Neural progenitor cell (in vitro differentiated cells): ENCODE measurements around the gene PIGN. TPM values are rescaled to one million over a fixed set of nuclear protein-coding genes. Genes with fewer than 3 reads are reported as not detected.

Experiments used
- DNase-seq: peaks from one replicate; pipeline ENCODE4 v3.0.0-alpha.2; 2016; ENCODE audit warnings: low spot score
- H2AFZ ChIP-seq: fragments of 200-600 bp; sonication (generic); replicated peaks from 2 replicates; pipeline ENCODE4 v1.6.1; 2016; ENCODE audit warnings: antibody characterized with exemption
- H3F3A ChIP-seq: fragments of 200-600 bp; sonication (generic); 2 replicates; pipeline ENCODE4 v1.6.1; 2016; ENCODE audit warnings: antibody characterized with exemption, low read depth
- H3K27ac ChIP-seq: fragments of 200-600 bp; sonication (generic); 2 replicates; pipeline ENCODE4 v1.5.1; 2016; ENCODE audit warnings: mild to moderate bottlenecking
- H3K27me3 ChIP-seq: fragments of 200-600 bp; sonication (generic); 2 replicates; pipeline ENCODE4 v1.6.1; 2016; ENCODE audit warnings: mild to moderate bottlenecking, moderate library complexity
- H3K36me3 ChIP-seq: fragments of 200-600 bp; sonication (generic); 2 replicates; pipeline ENCODE4 v1.5.1; 2016
- H3K4me1 ChIP-seq: fragments of 200-600 bp; sonication (generic); 2 replicates; pipeline ENCODE4 v1.6.1; 2016; ENCODE audit warnings: mixed run types
- H3K4me2 ChIP-seq: fragments of 200-600 bp; sonication (generic); 2 replicates; pipeline ENCODE4 v1.6.1; 2016
- H3K4me3 ChIP-seq: fragments of 200-600 bp; sonication (generic); 2 replicates; pipeline ENCODE4 v1.5.1; 2016
- H3K79me2 ChIP-seq: fragments of 200-600 bp; sonication (generic); 2 replicates; pipeline ENCODE4 v1.6.1; 2016; ENCODE audit warnings: low read depth
- H3K9ac ChIP-seq: fragments of 200-600 bp; sonication (generic); 2 replicates; pipeline ENCODE4 v1.6.1; 2016
- H3K9me3 ChIP-seq: fragments of 200-600 bp; sonication (generic); 2 replicates; pipeline ENCODE4 v1.5.1; 2016; ENCODE audit warnings: low read depth
- H4K20me1 ChIP-seq: fragments of 200-600 bp; sonication (generic); 2 replicates; pipeline ENCODE4 v1.6.1; 2016; ENCODE audit warnings: low read depth
- H3K27ac Mint-ChIP-seq: 3 replicates; pipeline ENCODE4 v1.8.0; 2021; ENCODE audit warnings: mixed read lengths
- H3K27me3 Mint-ChIP-seq: 2 replicates; pipeline ENCODE4 v1.8.0; 2022; ENCODE audit warnings: low read depth, mild to moderate bottlenecking, inconsistent platforms, moderate library complexity, mixed read lengths; ENCODE audit not compliant: insufficient read depth
- H3K36me3 Mint-ChIP-seq: 3 replicates; pipeline ENCODE4 v1.8.0; 2021; ENCODE audit warnings: mixed read lengths
- H3K4me1 Mint-ChIP-seq: 3 replicates; pipeline ENCODE4 v1.8.0; 2021; ENCODE audit warnings: mixed read lengths
- H3K4me3 Mint-ChIP-seq: 3 replicates; pipeline ENCODE4 v1.8.0; 2021; ENCODE audit warnings: mild to moderate bottlenecking, moderate library complexity, mixed read lengths
- H3K9me3 Mint-ChIP-seq: 3 replicates; pipeline ENCODE4 v1.8.0; 2020; ENCODE audit warnings: mixed read lengths
- EZH2 ChIP-seq: fragments of 200-600 bp; sonication (generic); IDR thresholded peaks from 2 replicates; pipeline ENCODE4 v1.6.1; 2017; ENCODE audit warnings: antibody characterized with exemption, mild to moderate bottlenecking, moderate library complexity
- EZH2phosphoT487 ChIP-seq: fragments of 200-600 bp; sonication (generic); IDR thresholded peaks from 2 replicates; pipeline ENCODE4 v1.6.1; 2017; ENCODE audit warnings: antibody characterized with exemption
- total RNA-seq: library from RNA; depleted of rRNA; stranded (reverse); fragments of >200 nt; gene quantifications from 2 replicates; pipeline ENCODE4 v1.2.3, GENCODE V29; 2015; ENCODE audit warnings: low replicate concordance
- TF ChIP-seq, protein P1 (sequence below): fragments of 200-600 bp; sonication (generic); IDR thresholded peaks from 2 replicates; pipeline ENCODE4 v1.5.1; 2017; ENCODE audit warnings: antibody characterized with exemption, mild to moderate bottlenecking

PIGN gene
- total RNA-seq, 1 donor from 2014 or later: 48.9 TPM

DNA sequence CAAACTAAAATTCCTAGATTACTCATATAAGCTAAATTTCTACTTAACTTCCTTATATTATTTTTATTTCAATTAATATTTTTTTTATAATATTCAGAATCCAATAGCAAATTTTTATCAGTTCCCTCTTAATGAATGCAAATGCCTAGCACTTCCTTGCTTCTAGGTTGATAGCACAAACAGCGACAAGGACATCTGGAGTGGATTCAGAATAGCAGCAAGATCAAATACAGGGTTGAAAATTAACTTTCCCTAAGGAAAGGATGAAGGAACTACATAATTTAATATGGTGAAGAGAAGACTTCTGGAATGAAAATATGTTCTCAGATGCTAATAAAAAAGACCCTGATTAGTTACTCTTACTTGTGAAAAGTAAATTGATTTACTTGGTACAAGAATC lies 64.5 kb downstream of the PIGN start:
- no peak overlapping the region for H3K4me3 ChIP-seq
- H3K4me1 ChIP-seq: no peaks in the 10 kb centered on the region
- DNase-seq: no peak
- H3K9me3 ChIP-seq: no peaks in the 10 kb centered on the region
- no peak overlapping the region for H3K4me2 ChIP-seq
- no peaks in the 10 kb centered on the region for H3K27me3 ChIP-seq
- H3K4me1 Mint-ChIP-seq: no peaks in the 10 kb centered on the region
- H3K27me3 Mint-ChIP-seq: no peaks in the 10 kb centered on the region
- H3K36me3 Mint-ChIP-seq: peaks cover 7% of the 10 kb centered on the region
- no peaks in the 10 kb centered on the region for H4K20me1 ChIP-seq
- TF ChIP-seq, protein P1, sequence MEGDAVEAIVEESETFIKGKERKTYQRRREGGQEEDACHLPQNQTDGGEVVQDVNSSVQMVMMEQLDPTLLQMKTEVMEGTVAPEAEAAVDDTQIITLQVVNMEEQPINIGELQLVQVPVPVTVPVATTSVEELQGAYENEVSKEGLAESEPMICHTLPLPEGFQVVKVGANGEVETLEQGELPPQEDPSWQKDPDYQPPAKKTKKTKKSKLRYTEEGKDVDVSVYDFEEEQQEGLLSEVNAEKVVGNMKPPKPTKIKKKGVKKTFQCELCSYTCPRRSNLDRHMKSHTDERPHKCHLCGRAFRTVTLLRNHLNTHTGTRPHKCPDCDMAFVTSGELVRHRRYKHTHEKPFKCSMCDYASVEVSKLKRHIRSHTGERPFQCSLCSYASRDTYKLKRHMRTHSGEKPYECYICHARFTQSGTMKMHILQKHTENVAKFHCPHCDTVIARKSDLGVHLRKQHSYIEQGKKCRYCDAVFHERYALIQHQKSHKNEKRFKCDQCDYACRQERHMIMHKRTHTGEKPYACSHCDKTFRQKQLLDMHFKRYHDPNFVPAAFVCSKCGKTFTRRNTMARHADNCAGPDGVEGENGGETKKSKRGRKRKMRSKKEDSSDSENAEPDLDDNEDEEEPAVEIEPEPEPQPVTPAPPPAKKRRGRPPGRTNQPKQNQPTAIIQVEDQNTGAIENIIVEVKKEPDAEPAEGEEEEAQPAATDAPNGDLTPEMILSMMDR: no peak
- TF ChIP-seq EZH2phosphoT487: no peak
- TF ChIP-seq EZH2: no peak
- no peak overlapping the region for H3K9ac ChIP-seq
- H3K27ac Mint-ChIP-seq: no peak overlapping the region
- H3K27ac ChIP-seq: no peak overlapping the region
- peaks cover 13% of the 10 kb centered on the region for H3K9me3 Mint-ChIP-seq
- no peaks in the 10 kb centered on the region for H3K36me3 ChIP-seq
- H2AFZ ChIP-seq: no peak overlapping the region
- H3F3A ChIP-seq: peaks cover 7% of the 10 kb centered on the region
- no peak overlapping the region for H3K4me3 Mint-ChIP-seq
- no peaks in the 10 kb centered on the region for H3K79me2 ChIP-seq

DNA sequence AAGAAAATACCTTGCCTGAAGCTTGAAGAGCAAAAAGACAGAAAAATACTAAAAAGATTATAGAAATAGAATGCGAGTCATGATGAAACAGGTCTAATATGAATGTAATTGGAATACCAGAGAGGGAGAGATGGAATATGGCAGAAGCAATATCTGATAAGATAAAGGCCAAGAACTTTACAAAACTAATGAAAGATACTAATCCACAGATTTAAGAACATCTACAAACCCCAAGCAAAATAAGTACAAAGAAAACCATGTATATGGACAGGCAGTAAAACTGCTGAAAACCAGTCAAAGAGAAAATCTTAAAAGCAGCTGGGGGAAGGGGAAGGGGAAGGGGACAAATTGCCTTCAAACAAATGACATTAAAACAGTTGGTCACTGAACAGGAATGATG lies 67.0 kb downstream of the PIGN start:
- H3K4me3 Mint-ChIP-seq: no peak overlapping the region
- H3K4me1 ChIP-seq: no peaks in the 10 kb centered on the region
- H3K27me3 ChIP-seq: no peaks in the 10 kb centered on the region
- no peak overlapping the region for H3K27ac ChIP-seq
- DNase-seq: no peak
- no peaks in the 10 kb centered on the region for H4K20me1 ChIP-seq
- TF ChIP-seq, protein P1: no peak
- no peak for TF ChIP-seq EZH2
- TF ChIP-seq EZH2phosphoT487: no peak
- H3K4me3 ChIP-seq: no peak overlapping the region
- no peak overlapping the region for H2AFZ ChIP-seq
- no peaks in the 10 kb centered on the region for H3K36me3 ChIP-seq
- H3K79me2 ChIP-seq: no peaks in the 10 kb centered on the region
- H3F3A ChIP-seq: no peaks in the 10 kb centered on the region
- peaks cover 7% of the 10 kb centered on the region for H3K36me3 Mint-ChIP-seq
- peaks cover 13% of the 10 kb centered on the region for H3K9me3 Mint-ChIP-seq
- H3K4me2 ChIP-seq: no peak overlapping the region
- H3K9me3 ChIP-seq: no peaks in the 10 kb centered on the region
- H3K9ac ChIP-seq: no peak overlapping the region
- H3K27me3 Mint-ChIP-seq: no peaks in the 10 kb centered on the region
- no peaks in the 10 kb centered on the region for H3K4me1 Mint-ChIP-seq
- no peak overlapping the region for H3K27ac Mint-ChIP-seq

DNA sequence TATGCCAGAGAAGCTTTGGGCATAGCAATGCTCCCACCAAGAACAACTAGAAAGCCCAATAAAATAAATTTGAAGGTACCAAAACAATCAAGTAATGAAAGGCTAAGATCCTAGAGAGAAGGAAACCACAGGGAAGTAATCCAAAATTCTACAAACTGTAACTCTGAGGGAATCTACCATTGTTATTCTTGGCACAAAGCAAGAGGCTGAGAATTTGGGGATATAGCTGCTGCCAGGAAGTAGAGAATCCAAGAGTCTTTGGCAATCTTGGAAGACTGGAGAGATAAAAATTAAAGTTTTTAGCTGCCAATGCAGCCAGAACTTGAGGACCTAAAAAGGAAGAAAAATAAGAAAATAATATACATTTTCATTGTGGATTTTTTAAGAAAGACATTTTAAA lies 68.5 kb downstream of the PIGN start:
- H3K27me3 Mint-ChIP-seq: no peaks in the 10 kb centered on the region
- H3K4me3 Mint-ChIP-seq: no peak overlapping the region
- H3K9me3 Mint-ChIP-seq: peaks cover 13% of the 10 kb centered on the region

More for the DNA sequence above, 68.5 kb downstream of the PIGN start:
- H3K27me3 ChIP-seq: no peaks in the 10 kb centered on the region
- no peaks in the 10 kb centered on the region for H3K36me3 ChIP-seq
- H4K20me1 ChIP-seq: no peaks in the 10 kb centered on the region
- no peak overlapping the region for H3K4me2 ChIP-seq
- no peaks in the 10 kb centered on the region for H3K9me3 ChIP-seq
- Mint-ChIP-seq H3K36me3 (peaks cover 7% of the 10 kb centered on the region), H3K4me1 (no peaks in the 10 kb centered on the region), H3K27ac (no peak overlapping the region)
- no peak overlapping the region for H3K4me3 ChIP-seq
- no peak overlapping the region for H3K9ac ChIP-seq
- H3K27ac ChIP-seq: no peak overlapping the region
- no peaks in the 10 kb centered on the region for H3F3A ChIP-seq
- no peaks in the 10 kb centered on the region for H3K79me2 ChIP-seq
- no peaks in the 10 kb centered on the region for H3K4me1 ChIP-seq
- TF ChIP-seq EZH2: no peak
- TF ChIP-seq, protein P1: no peak
- TF ChIP-seq EZH2phosphoT487: no peak
- DNase-seq: no peak
- H2AFZ ChIP-seq: no peak overlapping the region
